ENCODE data around the gene SYNE1.
"Not testable (repeated sequence)": the region's sequence is repeated elsewhere in the genome, so short reads cannot be mapped to it uniquely, and the experiment has no call there.

Gene SYNE1

GRCh38 chr6:152637296-152638047 is at the start of gene SYNE1:
Gene SYNE1, minus strand, starts transcription at chr6:152637362. Its CDS starts 9,031 bp downstream, at chr6:152628331.
- Histone ChIP-seq H3K27me3 (no peaks in the 10 kb centered on the region), H3K27ac (peak within 1 kb of the TSS; percentile 88)
- TF ChIP-seq CTCF (IDR thresholded peaks at IDR 0.05) = no peak

GRCh38 chr6:152685819-152686218 is 48.7 kb upstream of the SYNE1 start:
- no peaks in the 10 kb centered on the region for H3K27me3 ChIP-seq
- no peak for TF ChIP-seq CTCF (IDR thresholded peaks at IDR 0.05)
- no peaks in the 10 kb centered on the region for H3K4me1 ChIP-seq (ENCODE audit: control insufficient read depth in 1 of 2, insufficient read depth in 1 of 2, low read depth in 1 of 2, low read length in 1 of 2)
- no peak overlapping the region for H3K4me3 ChIP-seq (ENCODE audit: low read depth in 1 of 2, low read length in 1 of 2)
- H3K27ac ChIP-seq = no peak overlapping the region
- no peaks in the 10 kb centered on the region for H3K36me3 ChIP-seq
- H3K9me3 ChIP-seq = no peaks in the 10 kb centered on the region

More at GRCh38 chr6:152637296-152638047, at the start of gene SYNE1:
- H3K9me3 ChIP-seq = no peaks in the 10 kb centered on the region
- no peaks in the 10 kb centered on the region for H3K36me3 ChIP-seq
- peaks cover 76 to 81% of the 10 kb centered on the region in 2 experiments for H3K4me1 ChIP-seq (ENCODE audit: control insufficient read depth in 1 of 2, insufficient read depth in 1 of 2, low read depth in 1 of 2, low read length in 1 of 2)
- peak within 1 kb of the TSS; percentile 86 to 98 for H3K4me3 ChIP-seq (ENCODE audit: low read depth in 1 of 2, low read length in 1 of 2)

- H3K27me3 ChIP-seq; H3K4me1 ChIP-seq (ENCODE audit: control insufficient read depth in 1 of 2, insufficient read depth in 1 of 2, low read depth in 1 of 2, low read length in 1 of 2); H3K4me3 ChIP-seq (ENCODE audit: low read depth in 1 of 2, low read length in 1 of 2); H3K36me3 ChIP-seq; H3K9me3 ChIP-seq; H3K27ac ChIP-seq: not testable (repeated sequence)
Measured at GRCh38 chr6:152682935-152683334, 45.8 kb upstream of the SYNE1 start.

- Histone ChIP-seq H3K4me1 (ENCODE audit: control insufficient read depth in 1 of 2, insufficient read depth in 1 of 2, low read depth in 1 of 2, low read length in 1 of 2) (no peaks in the 10 kb centered on the region), H3K4me3 (ENCODE audit: low read depth in 1 of 2, low read length in 1 of 2) (no peak overlapping the region), H3K36me3 (no peaks in the 10 kb centered on the region), H3K27me3 (no peaks in the 10 kb centered on the region), H3K9me3 (no peaks in the 10 kb centered on the region), H3K27ac (no peak overlapping the region)
- TF ChIP-seq CTCF (IDR thresholded peaks at IDR 0.05) = no peak
Measured at GRCh38 chr6:152682141-152682540, 45.0 kb upstream of the SYNE1 start.

- H3K27ac ChIP-seq = no peak overlapping the region
- H3K4me1 ChIP-seq (ENCODE audit: control insufficient read depth in 1 of 2, insufficient read depth in 1 of 2, low read depth in 1 of 2, low read length in 1 of 2) = no peaks in the 10 kb centered on the region
- H3K27me3 ChIP-seq = no peaks in the 10 kb centered on the region
- no peaks in the 10 kb centered on the region for H3K36me3 ChIP-seq
- no peak for TF ChIP-seq CTCF (IDR thresholded peaks at IDR 0.05)
- no peak overlapping the region for H3K4me3 ChIP-seq (ENCODE audit: low read depth in 1 of 2, low read length in 1 of 2)
- H3K9me3 ChIP-seq = no peaks in the 10 kb centered on the region
Measured at GRCh38 chr6:152680879-152681517, 43.8 kb upstream of the SYNE1 start.

DNA sequence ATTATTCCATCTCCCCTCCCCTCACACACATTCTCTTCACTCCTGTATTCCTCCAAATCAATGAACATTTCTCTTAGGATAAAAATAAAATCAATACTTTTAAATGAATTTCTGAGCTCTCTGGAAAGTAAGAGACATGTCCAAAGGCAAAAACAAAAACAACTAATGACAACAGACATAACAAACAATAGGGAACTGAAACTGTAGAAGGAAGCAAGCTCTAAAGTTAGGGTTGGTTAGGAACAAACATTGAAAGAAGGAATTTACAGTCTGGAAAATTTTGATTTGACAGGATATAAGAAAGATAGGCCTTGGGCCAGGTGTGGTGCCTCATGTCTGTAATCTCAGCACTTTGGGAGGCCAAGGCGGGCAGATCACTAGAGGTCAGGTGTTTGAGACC is 43.0 kb upstream of the SYNE1 start:
- Histone ChIP-seq H3K9me3 (no peaks in the 10 kb centered on the region), H3K27me3 (no peaks in the 10 kb centered on the region), H3K27ac (no peak overlapping the region), H3K36me3 (no peaks in the 10 kb centered on the region), H3K4me1 (ENCODE audit: control insufficient read depth in 1 of 2, insufficient read depth in 1 of 2, low read depth in 1 of 2, low read length in 1 of 2) (no peaks in the 10 kb centered on the region), H3K4me3 (ENCODE audit: low read depth in 1 of 2, low read length in 1 of 2) (no peak overlapping the region)
- no peak for TF ChIP-seq CTCF (IDR thresholded peaks at IDR 0.05)

Data from neutrophil (primary cell).